MV-4-11 (cell line): ENCODE measurements around the gene RNF40.
"Not testable (repeated sequence)": the region's sequence is repeated elsewhere in the genome, so short reads cannot be mapped to it uniquely, and the experiment has no call there.

ENCODE experiments used
- DNase-seq: peaks from one replicate; lab custom pipeline; 2025; lab: John Stamatoyannopoulos, UW

The RNF40 gene

GRCh38 chr16:30820952-30821421, 58.9 kb downstream of the RNF40 start:
- no peak for DNase-seq

GRCh38 chr16:30821441-30821840, 59.3 kb downstream of the RNF40 start:
- DNase-seq: not testable (repeated sequence)

GRCh38 chr16:30821891-30822290, 59.8 kb downstream of the RNF40 start:
- no peak for DNase-seq
